Measurements from ENCODE around the gene CPSF3. TPM values are rescaled to one million over a fixed set of nuclear protein-coding genes. Genes with fewer than 3 reads are reported as not detected.

Gene CPSF3
- total and polyA plus RNA-seq, 2 of the 13 experiments (the other 11 are each of a cell fraction or from before 2014, with no cell fraction given): 19.8 to 93.0 TPM

DNA sequence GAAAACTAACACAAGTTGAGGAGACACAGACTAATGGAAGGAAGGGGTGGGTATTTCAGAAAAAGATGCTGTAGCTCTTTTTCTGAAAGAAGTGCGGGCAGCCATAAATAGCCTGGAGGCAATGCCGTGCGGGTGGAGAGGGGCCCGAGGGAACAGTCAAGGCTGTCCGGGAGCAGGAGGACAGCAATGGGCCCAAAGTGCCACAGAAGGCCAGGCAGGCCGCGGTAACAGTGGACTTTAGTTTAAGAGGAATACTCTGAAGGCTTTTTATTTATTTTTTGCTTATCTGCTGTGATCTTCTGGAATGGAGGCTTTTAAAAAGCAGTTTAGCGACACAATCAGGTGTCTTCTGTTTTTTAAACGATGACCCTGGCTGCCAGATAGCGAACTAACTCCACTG lies 3.0 kb upstream of the CPSF3 start (continued):
- TF ChIP-seq, protein P1, sequence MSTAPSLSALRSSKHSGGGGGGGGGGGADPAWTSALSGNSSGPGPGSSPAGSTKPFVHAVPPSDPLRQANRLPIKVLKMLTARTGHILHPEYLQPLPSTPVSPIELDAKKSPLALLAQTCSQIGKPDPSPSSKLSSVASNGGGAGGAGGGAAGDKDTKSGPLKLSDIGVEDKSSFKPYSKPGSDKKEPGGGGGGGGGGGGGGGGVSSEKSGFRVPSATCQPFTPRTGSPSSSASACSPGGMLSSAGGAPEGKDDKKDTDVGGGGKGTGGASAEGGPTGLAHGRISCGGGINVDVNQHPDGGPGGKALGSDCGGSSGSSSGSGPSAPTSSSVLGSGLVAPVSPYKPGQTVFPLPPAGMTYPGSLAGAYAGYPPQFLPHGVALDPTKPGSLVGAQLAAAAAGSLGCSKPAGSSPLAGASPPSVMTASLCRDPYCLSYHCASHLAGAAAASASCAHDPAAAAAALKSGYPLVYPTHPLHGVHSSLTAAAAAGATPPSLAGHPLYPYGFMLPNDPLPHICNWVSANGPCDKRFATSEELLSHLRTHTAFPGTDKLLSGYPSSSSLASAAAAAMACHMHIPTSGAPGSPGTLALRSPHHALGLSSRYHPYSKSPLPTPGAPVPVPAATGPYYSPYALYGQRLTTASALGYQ (CRISPR knock-in tag; IDR thresholded peaks at IDR 0.05): no peak
- TF ChIP-seq DPF2 (CRISPR knock-in tag; IDR thresholded peaks at IDR 0.05; ENCODE audit: borderline replicate concordance, low read depth): no peak
- TF ChIP-seq ZNF468 (CRISPR knock-in tag; IDR thresholded peaks at IDR 0.05): no peak
- TF ChIP-seq ZNF546 (CRISPR knock-in tag; conservative IDR thresholded peaks at IDR 0.05): no peak
- TF ChIP-seq, protein P2, sequence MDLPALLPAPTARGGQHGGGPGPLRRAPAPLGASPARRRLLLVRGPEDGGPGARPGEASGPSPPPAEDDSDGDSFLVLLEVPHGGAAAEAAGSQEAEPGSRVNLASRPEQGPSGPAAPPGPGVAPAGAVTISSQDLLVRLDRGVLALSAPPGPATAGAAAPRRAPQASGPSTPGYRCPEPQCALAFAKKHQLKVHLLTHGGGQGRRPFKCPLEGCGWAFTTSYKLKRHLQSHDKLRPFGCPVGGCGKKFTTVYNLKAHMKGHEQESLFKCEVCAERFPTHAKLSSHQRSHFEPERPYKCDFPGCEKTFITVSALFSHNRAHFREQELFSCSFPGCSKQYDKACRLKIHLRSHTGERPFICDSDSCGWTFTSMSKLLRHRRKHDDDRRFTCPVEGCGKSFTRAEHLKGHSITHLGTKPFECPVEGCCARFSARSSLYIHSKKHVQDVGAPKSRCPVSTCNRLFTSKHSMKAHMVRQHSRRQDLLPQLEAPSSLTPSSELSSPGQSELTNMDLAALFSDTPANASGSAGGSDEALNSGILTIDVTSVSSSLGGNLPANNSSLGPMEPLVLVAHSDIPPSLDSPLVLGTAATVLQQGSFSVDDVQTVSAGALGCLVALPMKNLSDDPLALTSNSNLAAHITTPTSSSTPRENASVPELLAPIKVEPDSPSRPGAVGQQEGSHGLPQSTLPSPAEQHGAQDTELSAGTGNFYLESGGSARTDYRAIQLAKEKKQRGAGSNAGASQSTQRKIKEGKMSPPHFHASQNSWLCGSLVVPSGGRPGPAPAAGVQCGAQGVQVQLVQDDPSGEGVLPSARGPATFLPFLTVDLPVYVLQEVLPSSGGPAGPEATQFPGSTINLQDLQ (CRISPR knock-in tag; IDR thresholded peaks at IDR 0.05): no peak
- no peak for TF ChIP-seq ZNF510 (CRISPR knock-in tag; IDR thresholded peaks at IDR 0.05; ENCODE audit: low read depth)
- no peak for TF ChIP-seq ZNF567 (CRISPR knock-in tag; IDR thresholded peaks at IDR 0.05; ENCODE audit: borderline replicate concordance)
- no peak for TF ChIP-seq ZNF547 (CRISPR knock-in tag; IDR thresholded peaks at IDR 0.05)
- TF ChIP-seq ZNF451 (CRISPR knock-in tag; IDR thresholded peaks at IDR 0.05): no peak
- TF ChIP-seq DNMT1 (CRISPR knock-in tag; IDR thresholded peaks at IDR 0.05): no peak
- no peak for TF ChIP-seq FOXA1 (IDR thresholded peaks at IDR 0.05)
- no peak for TF ChIP-seq FOXA1 (CRISPR knock-in tag; IDR thresholded peaks at IDR 0.05)
- no peak for TF ChIP-seq ZNF441 (CRISPR knock-in tag; IDR thresholded peaks at IDR 0.05; ENCODE audit: borderline replicate concordance)
- no peak for TF ChIP-seq MIER2 (CRISPR knock-in tag; IDR thresholded peaks at IDR 0.05)
- no peak for TF ChIP-seq YEATS4 (CRISPR knock-in tag; IDR thresholded peaks at IDR 0.05; ENCODE audit: borderline replicate concordance)
- TF ChIP-seq ZBTB1 (CRISPR knock-in tag; IDR thresholded peaks at IDR 0.05; ENCODE audit: borderline replicate concordance): no peak
- TF ChIP-seq STAT5B (CRISPR knock-in tag; IDR thresholded peaks at IDR 0.05): no peak
- TF ChIP-seq HDAC6 (IDR thresholded peaks at IDR 0.05; ENCODE audit: low read depth, low read length): no peak
- TF ChIP-seq, protein P3, sequence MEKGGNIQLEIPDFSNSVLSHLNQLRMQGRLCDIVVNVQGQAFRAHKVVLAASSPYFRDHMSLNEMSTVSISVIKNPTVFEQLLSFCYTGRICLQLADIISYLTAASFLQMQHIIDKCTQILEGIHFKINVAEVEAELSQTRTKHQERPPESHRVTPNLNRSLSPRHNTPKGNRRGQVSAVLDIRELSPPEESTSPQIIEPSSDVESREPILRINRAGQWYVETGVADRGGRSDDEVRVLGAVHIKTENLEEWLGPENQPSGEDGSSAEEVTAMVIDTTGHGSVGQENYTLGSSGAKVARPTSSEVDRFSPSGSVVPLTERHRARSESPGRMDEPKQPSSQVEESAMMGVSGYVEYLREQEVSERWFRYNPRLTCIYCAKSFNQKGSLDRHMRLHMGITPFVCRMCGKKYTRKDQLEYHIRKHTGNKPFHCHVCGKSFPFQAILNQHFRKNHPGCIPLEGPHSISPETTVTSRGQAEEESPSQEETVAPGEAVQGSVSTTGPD (CRISPR knock-in tag; IDR thresholded peaks at IDR 0.05): no peak
- peak; percentile 94 for TF ChIP-seq ZNF629 (CRISPR knock-in tag; conservative IDR thresholded peaks at IDR 0.05)
- TF ChIP-seq, protein P4, sequence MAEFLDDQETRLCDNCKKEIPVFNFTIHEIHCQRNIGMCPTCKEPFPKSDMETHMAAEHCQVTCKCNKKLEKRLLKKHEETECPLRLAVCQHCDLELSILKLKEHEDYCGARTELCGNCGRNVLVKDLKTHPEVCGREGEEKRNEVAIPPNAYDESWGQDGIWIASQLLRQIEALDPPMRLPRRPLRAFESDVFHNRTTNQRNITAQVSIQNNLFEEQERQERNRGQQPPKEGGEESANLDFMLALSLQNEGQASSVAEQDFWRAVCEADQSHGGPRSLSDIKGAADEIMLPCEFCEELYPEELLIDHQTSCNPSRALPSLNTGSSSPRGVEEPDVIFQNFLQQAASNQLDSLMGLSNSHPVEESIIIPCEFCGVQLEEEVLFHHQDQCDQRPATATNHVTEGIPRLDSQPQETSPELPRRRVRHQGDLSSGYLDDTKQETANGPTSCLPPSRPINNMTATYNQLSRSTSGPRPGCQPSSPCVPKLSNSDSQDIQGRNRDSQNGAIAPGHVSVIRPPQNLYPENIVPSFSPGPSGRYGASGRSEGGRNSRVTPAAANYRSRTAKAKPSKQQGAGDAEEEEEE (CRISPR knock-in tag; IDR thresholded peaks at IDR 0.05; ENCODE audit: borderline replicate concordance): no peak
- no peak for TF ChIP-seq KDM5B (CRISPR knock-in tag; IDR thresholded peaks at IDR 0.05; ENCODE audit: borderline replicate concordance)
- peak; percentile 22; the same call in 1 of the 2 replicates for TF ChIP-seq ZNF274 (CRISPR knock-in tag; IDR thresholded peaks at IDR 0.05)
- no peak for TF ChIP-seq ZNF724P (CRISPR knock-in tag; IDR thresholded peaks at IDR 0.05; ENCODE audit: borderline replicate concordance)
